Cortex of kidney (tissue), 1 donor: ENCODE measurements around the gene ZCCHC2.

Experiments used
- DNase-seq: peaks from one replicate; lab custom pipeline; 2025; lab: John Stamatoyannopoulos, UW

Gene ZCCHC2

DNA sequence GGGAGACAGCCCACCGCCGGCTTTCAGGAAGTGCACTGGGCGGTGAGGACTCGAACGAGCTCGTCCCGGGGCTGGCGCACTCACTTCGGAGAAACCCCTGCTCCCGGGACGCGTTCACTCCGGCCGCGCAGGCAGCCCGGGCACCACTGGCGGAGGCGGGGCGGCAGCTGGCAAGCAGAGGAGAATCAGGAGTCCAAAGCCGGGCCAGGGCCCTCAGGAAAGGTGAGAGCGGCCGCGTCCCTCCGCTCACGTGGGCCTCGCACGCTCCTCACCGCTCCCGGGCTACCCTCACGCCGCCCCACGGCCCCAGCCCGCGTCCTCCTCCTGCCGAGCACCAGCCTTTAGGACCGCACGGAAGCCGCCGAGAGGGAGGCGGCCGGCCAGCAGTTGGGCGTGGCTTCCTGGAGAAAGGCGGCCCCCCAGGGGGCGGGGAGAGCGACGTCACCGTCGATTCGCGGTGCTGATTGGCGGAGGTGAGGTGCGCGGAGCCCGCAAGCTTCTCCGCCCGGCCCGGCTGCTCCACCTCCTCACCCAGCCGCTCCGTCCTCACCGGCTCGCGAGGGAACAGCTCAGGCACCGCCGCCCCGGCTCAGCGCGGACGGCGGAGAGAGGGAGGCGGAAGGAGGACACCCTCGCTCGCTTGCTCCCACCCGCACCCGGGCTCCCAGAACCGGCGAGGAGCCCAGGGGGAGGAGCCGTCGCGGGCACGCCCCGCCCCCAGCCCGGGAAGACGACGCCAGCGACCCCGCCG lies at the start of gene ZCCHC2:
Gene ZCCHC2 (plus strand): TSS at position 522 of the 751 bp plus-strand sequence. CDS start 400 bp downstream, outside the sequence.
- peak; percentile 77 for DNase-seq

DNA sequence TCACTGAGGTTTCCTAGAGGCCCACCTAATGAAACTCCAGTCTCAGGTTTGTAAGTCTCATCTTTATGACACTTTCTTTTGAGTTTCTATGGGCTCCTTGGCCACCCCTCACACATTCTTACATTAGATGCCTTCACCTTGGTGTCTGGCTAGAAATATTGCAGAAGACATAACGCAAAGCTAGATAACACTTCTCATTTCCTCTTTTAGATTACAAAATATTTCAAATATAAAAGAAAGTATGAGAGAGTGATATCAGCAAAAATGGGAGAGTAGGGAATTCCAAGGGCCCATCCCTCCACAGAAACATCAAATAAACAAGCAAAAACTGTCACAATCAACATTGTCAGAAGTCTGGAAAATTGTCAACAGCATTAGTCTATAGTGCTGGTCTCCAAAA lies 43.3 kb upstream of the ZCCHC2 start:
- no peak for DNase-seq

DNA sequence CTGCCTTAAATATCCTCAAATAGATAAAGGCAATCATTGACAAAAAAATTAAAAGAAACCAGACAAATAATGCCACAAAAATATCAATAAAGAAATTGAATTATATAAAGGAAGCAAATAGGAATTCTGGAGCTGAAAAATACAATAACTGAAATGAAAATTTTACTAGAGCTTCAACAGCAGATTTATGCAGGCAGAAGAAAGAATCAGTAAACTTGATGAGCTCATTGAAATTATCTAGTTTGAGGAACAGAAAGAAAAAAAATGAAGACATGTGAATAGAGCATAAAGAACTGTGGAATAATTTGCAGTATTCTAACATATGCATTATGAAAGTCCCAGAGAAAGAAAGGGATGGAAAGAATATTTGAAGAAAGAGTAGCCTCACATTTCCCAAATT lies 41.9 kb upstream of the ZCCHC2 start:
- DNase-seq: no peak

DNA sequence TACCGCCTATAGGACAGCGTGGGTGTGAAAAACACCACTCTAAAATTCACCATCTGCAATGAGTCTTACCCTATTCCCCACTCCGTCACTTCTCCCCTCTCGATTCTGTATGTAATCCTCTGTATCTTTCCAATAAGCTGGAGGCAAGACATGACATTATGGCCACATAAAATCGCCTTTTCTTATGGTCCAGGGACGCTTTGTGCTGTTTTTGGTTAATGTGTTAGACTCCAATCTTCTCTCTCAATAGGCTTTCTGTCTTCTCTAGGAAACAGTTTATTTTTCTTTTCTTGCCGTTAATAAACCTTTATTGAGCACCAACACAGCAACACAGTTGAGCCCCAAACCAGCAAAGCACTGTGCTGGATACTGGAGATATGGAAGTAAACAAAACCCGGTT lies 37.9 kb upstream of the ZCCHC2 start:
- DNase-seq: no peak

DNA sequence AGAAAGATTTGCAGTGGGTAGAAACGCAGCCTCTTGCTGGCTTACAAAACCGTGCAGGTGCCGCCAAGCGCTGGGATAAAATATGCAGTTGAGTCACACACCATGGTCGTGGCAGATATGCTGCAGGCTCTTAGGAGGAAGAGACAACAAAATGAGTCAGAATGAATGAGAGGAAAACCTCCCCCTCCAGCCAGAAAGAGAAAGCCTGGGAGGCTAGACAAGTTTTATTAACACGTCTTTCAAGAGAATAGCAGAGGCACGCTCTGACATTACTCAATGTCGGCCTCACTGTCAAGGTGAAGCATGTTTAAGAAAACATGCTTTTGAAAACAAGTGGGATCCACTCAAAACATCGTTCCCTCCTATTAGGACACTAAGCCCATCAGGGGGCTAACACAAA lies 37.1 kb upstream of the ZCCHC2 start:
- DNase-seq: no peak

DNA sequence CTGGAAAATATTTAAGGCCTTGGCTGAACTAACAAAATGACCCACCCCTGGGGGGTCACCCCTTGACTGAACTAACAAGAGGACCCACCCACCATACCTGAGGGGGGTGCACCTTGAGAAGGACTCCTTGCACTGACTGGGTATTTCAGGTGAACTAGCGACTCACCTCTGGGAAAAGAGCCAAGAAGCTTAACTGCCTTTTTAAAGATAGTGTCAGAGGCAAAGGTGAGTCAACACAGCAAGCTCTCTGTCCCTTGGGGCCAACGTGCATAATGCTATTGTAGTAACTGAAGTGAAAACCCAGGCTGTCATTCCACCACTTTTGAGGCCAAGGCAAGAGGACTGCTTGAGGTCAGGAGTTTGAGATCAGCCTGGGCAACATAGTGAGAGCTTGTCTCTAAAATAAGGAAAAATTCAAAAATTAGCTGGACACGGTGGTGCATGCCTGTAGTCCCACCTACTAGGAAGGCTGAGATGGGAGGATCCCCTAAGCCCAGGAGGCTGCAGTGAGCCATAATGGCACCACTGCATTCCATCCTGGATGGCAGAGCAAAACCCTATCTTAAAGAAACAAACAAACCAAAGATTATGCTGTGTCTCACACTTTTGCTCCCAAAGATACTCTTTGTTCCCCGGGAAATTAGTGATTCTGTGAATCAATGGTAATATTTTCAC lies 36.4 kb upstream of the ZCCHC2 start:
- DNase-seq: no peak

DNA sequence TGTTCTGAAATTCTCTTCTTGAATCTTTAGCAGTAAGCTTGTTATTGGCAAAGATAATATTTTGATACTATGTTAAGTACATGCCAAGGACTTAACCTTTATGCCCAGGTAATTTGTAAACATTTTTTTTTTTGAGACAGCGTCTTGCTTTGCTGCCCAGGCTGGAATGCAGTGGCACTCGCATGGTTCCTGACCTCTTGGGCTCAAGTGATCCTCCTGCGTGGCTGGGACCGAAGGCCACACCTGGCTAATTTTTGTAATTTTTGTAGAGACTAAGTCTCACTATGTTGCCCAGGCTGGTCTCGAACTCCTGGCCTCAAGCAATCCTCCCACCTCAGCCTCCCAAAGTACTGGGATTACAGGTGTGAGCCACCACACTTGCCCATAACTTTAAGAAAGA lies 35.7 kb upstream of the ZCCHC2 start:
- no peak for DNase-seq

DNA sequence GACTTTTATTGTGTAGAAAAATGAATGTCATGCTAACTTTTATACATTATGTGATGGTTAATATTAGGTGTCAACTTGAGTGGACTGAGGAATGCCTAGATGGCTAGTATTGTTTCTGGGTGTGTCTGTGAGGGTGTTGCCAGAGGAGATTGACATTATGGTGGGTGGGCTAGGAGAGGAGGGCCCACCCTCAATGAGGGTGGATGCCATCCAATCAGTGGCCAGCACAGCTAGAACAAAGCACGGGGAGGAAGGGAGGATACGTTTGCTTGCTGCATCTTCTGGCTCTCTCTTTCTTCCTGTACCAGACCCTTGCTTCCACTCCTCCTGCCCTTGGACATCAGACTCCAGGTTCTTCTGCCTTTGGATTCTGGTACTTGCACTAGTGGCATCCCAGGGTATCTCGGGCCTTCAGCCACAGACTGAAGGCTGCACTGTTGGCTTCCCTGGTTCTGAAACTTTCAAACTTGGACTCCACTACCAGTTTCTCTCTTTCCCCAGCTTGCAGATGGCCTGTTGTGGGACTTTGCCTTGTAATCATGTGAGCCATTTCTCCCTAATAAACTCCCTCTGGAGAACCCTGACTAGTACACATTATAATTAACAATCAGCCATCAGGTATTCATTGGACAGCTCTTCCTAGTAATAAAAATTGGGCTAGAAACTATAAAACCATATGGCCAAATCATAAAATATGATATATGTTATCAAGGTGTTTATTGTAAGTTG lies 31.7 kb upstream of the ZCCHC2 start:
- no peak for DNase-seq

DNA sequence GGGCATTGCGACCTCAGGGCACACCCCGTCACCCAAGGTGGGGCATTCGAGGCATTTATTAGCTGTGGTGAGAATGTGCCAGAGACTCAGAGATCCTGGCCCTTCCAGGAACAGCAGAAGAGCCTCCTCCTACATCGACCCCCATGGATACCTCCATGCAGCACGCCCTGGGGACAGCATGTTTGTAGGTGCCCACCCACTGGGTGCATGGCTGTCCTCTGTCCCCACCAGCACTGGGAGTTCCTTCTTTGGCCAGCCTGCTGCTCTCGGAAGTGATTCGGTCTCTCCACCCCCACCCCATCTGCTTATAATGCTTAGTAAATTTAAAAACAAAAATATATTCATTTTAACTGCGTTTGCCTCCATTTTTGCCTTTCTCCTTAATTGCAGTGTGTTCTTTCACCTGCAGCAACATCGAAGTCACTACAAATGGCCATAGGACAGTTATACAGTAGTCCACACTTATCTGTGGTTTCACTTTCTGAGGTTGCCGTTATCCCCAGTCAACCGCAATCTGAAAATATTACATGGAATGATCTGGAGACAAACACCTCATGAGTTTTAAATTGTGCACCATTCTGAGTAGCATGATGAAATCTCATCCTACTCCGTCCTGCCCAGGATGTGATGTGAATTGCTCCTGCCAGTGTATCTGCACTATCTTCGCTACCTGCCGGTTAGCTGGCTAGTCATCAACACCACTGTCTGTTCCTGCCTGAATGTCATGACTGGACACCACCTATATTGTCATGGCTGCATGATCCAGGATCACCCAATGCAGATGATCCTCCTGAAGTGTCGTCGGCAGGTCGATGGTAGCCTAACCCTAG lies 29.6 kb upstream of the ZCCHC2 start:
- no peak for DNase-seq

DNA sequence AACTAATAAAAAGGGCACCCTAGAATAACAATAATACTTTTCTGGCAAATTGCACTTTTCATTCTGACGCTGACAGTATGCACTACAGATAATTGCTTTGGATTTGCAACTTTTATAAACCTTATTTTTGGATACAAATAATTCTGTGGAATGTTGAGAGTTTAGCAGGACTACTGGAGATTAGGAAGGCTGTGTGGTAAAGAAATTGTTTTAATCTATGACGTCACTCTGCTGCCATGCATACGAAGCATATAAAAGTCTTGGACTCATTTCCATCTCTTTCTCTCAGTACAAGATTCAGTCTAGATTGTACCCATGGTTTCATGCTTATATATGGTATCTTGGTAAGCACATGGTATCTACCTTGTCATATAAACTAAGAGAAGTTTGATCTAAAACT lies 28.1 kb upstream of the ZCCHC2 start:
- DNase-seq: no peak

DNA sequence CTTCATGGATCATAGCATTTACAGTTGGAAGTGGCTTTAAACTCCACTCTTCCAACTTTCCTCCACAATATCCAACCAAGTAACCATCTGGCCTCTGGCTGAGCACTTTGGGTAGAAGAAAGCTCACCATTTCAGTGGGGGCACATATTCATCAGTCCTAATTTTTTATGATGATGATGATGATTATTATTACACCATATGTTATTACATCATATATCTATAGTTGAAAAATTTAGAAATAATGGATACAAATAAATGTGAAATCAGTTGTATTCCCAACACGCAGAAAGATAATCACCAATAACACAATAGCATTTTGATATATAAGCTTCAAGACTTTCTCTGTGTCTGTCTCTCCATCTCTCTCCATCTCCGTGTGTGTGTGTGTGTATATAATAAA lies 26.6 kb upstream of the ZCCHC2 start:
- DNase-seq: no peak

DNA sequence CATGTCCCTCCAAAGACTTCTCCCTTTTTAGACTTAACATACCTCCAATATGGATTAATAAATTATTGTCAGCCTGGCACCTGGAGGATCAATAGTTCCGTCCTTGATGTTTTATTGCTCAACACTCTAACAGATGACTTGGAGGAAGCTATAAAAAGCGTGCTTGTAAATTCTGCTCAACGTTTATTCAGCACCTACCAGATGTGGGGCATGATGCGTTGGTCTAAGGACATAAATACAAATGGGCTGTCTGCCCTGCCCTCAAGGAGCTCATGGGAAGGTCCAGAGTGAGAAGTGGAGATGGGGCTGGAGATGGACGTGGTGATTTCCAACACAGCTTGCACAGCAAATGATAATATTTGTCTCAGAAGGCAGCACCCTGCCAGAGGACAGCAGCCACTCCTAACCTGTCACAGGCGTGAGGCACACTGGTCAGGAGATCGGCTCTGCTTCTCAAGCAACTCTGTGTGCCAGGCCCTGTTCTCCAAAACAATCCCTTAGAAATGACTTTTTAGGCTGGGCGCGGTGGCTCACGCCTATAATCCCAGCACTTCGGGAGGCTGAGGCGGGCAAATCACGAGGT lies 25.5 kb upstream of the ZCCHC2 start:
- no peak for DNase-seq

DNA sequence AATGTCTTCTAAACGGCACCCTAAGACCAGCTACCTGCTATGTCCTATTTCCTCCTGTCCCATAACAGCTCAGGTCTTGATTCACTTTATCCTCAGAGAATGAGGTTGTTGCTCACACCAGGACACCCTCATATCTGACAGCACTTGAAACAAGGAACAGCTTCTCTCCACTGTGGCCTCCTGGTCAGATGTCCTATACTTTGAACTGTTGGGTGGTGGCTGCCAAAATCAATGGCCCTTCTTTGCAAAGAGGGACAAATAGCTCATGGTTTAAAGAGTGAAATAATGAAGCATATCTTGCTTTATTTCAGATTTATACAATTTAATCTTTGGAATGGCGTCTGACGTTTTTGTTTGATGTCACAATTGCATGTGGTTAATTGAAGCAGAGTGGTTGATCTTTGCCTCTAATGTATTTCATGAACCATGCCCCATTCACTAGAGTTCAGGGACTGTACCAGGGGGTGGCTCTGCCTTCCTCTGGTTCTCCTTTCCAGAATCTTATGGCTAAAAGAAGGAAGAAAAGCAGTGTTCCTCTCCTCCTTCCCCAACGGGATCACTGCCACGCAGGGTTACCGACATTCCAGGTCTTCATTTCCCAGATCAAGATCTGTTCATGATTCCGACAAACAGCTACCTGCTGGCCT lies 24.1 kb upstream of the ZCCHC2 start:
- DNase-seq: no peak

DNA sequence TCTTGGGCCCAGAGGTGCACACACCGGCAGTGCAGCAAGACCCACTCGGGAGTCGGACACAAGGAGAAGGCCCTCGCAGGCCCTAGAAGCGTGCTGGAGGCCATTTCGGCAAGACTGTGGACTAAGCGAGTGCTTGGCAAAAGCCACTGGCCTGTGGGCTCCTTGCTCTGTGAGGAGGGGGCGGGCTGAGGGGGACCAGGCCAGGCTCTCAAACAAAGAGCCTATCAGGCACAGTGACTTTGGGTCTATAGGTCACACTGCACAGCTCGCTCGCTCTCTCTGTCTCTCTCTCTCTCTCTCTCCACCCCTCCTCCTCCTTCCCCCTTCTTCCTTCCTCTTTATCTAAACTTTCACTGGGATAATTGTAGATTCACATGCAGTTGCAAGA lies 23.6 kb upstream of the ZCCHC2 start:
- DNase-seq: no peak

DNA sequence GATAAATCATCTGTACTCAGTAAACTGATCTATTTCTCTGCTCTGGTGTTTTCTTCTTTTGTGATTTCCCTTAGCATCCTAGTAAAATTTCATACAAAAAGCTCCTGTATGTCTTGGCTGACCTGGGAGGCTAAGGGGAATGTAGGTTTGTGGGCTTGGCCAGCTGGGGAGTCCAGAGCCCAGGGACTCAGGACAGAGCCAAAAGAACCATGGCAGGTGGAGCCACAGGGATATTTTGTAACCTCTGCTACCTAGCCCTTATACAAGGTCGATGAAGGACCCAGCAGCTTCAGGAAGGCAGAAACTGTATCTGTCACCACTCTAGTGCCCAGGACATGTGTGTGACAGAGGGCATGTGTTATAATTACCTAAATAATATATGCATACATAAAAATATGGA lies 22.7 kb upstream of the ZCCHC2 start:
- no peak for DNase-seq

DNA sequence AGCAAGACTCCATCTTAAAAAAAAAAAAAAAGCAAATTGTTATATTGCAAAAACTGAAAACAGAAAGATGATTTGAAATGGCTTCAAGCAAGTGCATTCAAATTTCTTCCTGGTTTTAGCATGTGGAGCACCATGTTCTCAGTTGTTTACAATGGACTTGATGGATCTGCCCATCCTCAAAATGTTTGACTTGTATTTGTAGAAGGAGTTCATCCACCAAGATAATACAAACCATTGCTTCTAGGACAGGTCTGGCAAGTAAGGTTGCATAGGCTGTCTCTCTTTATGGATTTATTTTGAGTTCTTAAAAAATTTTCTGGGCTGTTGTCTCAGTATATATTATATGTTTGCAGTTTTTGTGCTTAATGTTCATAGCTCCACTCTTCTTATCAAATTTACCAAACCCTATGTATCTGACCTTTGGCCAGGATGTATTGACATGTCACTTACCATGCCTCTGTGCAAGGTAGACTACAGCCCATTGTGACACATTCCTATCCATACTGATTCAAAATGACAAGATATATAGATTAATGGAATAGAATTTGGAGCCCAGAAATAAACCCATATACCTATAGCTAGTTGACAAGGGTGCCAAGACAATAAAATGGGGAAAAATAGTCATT lies 21.7 kb upstream of the ZCCHC2 start:
- no peak for DNase-seq

DNA sequence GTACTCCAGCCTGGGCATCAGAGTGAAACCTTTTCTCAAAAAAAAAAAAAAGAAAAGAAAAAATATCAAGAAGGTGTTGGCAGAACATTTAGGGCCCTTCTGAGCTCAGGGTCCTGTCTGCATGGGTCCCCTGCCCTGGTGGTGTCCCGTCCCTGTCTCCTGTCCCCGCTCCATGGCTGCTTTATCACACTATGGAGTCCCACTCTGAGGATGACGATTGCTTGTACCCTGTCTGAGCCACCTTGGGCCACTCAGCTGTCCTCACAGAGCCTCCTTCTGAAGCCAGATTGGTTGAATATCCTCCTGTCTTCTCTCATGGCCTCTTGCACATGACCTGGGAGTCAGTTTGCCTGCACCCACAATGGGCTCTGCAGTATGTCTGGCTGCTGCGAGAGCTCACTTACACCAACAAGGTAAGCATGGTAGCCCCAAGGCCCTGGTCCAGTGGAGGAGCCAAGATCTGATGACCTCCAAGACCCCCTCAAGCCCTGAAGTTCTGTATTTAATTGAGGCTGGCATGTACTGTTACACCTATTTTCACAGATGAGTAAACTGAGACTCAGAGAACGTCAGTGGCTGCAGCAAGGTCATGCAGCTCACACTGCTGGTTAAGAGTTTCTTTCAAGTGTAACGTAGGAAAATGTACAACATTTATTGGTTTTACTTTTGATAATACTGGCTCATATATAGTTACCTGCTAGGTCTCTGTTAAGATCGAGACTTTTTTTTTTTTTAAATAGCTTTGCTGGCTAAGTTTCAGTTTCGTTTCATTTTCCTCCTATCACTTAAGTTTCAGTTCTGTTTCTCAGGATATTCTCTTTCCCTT lies 16.9 kb upstream of the ZCCHC2 start:
- DNase-seq: no peak

DNA sequence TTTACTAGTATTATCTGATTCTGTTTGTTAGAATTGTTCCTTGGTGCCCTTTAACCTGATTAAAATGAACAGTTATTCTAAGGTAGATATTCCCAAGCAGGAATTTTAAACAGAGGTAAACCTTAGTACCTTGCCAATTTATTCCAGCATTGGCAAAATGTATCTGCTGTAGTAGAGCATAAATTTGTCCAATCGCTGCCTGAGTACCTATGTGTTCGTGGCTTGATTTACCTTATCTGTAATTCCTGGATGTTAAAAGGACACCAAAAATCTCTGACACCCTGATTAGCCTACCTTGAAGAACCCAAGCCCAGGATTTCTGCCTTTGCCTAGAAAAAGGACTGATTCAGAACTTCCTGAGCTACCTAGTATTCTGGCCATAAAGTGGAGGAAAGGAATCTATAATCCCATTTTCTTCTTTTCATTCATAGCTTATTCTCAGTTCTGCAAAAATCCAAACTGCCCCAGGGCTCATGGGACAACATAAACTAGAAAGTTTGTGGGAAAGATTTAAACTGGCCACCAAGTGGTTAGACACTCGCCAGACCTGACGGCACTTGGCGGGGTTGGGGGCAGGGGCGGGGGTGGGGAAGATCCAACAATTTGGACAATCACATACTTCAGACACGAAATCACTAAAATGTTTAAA lies 16.2 kb upstream of the ZCCHC2 start:
- no peak for DNase-seq

DNA sequence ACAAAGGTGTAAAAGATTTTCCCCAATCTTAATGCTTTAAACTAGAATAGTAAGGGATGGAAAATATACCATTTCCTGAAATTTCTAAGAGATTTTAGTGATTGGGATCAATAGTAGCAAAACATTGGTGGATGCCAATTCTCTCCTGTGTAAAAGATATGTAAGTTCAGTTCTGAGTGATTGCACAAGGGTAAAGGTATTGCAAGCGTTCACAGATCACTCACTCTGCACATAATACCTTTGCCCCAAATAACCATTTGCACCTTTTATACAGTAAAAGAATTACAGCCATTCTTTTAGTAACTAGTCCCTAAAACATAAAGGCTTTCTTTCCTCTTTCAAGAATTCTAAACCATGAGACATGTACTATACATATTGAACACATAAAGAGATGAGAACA lies 13.0 kb upstream of the ZCCHC2 start:
- DNase-seq: no peak
